Left kidney (tissue), 2 donors: ENCODE results near the gene CPT2. TPM values are rescaled to one million over a fixed set of nuclear protein-coding genes. Genes with fewer than 3 reads are reported as not detected.
"Not testable (repeated sequence)": the region's sequence is repeated elsewhere in the genome, so short reads cannot be mapped to it uniquely, and the experiment has no call there.

ENCODE experiments used
- DNase-seq: peaks from one replicate; pipeline ENCODE4 v3.0.0-alpha.2; 2013
- polyA plus RNA-seq: library from polyadenylated mRNA; unstranded; fragments of 120-200 nt; gene quantifications from one replicate; pipeline ENCODE4 v1.2.1, GENCODE V29; 2013; ENCODE audit not compliant: insufficient read length

Gene CPT2
- polyA plus RNA-seq, 1 donor, result 28.9 TPM

GRCh38 chr1:53180226-53180625, 16.4 kb upstream of the CPT2 start:
- DNase-seq, result no peak

DNA sequence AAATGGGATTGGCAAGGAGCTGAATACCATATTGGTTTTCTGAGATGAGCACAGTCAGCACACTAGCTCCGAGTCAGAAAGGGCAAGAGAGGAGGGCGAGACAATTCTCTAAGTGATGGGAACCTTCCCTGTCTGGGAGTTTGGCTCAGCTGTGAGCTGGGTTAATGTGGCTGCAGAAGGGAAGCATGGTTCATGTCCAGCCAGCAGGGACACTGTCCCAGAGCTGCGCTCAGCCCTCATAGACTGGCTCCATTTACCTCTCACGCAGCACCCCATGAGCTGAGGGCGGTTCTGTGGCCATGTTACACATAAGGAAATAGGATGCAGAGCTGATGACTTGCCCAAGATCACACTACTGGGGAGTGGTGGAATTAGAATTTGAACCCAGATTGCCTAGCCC, 15.7 kb upstream of the CPT2 start:
- DNase-seq, result no peak

- peak; percentile 82 for DNase-seq
Observed at GRCh38 chr1:53182111-53182593, 14.5 kb upstream of the CPT2 start.

DNA sequence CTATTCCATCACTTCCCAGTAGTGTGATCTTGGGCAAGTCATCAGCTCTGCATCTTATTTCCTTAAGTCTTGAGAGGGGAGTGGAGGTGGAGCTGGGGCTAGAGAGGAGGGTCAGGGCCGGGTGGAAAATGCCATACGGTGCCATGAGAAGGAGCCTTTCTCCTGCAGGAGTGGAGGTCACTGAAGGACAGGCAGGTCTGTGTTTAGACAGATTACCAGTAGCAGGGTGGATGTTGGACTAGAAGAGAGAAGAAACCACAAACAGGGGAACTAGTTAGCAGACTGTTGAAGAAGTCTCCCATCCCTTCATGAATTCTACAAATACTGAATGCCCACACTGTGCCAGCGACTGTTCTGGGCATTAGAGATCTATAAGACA, 13.9 kb upstream of the CPT2 start:
- DNase-seq, result no peak

GRCh38 chr1:53183095-53183990, 13.3 kb upstream of the CPT2 start:
- no peak for DNase-seq

DNA sequence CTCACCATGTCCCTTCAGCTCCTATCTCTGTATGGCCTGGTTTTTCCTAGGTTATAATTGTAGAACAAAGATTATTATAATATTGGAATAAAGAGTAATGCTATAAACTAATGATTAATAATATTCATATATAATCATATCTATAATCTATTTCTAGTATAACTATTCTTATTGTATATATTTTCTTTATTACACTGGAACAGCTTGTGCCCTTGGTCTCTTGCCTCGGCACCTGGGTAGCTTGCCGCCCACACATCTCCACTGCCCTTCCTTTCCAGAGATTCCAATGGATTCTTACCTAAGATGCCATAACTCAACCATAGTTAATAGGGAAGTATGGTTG, 10.7 kb upstream of the CPT2 start:
- DNase-seq, result not testable (repeated sequence)

- no peak for DNase-seq
Observed at GRCh38 chr1:53186533-53186932, 10.1 kb upstream of the CPT2 start.

- no peak for DNase-seq
Observed at GRCh38 chr1:53187401-53187800, 9.2 kb upstream of the CPT2 start.

DNA sequence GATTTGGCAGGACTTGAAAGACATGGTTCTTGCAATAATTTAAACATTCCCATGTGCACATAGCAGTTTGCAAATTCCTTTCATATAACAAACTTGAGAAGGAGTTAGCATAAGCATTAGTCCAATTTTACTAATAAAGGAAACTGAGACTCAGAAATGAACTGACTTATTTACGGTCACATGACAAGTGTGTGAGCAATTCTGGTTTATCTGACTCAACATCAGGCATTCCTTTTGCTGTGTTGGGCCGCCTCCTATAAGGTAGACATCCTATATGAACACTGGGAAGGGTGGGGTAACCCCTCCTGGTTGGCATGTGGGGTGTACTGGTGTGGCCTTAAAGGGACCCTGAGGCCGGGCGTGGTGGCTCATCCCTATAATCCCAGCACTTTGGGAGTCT, 8.5 kb upstream of the CPT2 start:
- DNase-seq, result no peak

GRCh38 chr1:53189061-53189460, 7.6 kb upstream of the CPT2 start:
- DNase-seq, result no peak

- DNase-seq, result no peak
Observed at GRCh38 chr1:53190210-53190611, 6.4 kb upstream of the CPT2 start.

GRCh38 chr1:53195246-53196016, 1.2 kb upstream of the CPT2 start:
- no peak for DNase-seq

GRCh38 chr1:53196017-53196484, 573 bp upstream of the CPT2 start:
- no peak for DNase-seq

DNA sequence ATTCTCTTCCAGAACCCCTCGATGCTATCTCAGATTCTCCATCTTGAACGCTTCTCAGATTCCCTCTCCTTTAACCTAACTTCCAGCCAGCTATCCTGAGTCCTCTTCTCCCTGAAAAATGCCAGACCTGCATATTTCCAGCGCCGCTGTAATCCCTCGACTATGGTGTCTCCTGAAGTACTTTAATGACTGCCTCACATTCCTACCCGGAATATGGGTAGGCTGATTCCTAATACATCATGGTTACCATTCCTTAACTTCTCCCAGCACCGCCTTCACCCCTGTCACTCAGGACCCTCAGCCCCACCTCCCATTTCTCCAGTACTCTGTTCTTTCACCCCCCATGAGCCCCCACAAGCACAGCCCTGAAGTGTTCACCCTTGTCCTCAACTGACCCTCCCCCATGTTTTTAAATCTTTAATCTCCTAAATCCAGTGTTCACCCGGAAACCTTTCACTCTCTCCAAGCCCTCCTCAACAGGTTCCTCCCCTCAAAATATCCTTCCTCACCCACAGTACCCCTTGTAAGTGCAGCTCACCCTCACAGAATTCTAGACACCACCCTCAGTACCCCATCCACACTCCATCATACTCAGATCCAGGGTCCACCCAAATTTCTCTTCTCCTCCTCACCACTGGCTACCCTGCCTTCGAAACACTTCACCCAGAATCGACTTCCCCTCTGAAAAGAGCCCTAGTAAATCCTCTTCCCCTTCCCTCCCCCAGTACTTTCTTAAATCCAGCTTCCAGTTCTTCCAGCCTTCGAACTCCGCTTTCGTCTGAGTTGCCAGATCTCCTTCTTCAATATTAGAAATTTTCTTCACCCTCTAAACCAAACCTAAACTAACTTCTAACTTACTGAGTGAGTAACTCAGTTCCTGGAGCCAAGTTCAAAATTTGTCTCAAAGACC, 922 bp downstream of the CPT2 start:
- DNase-seq, result no peak

- DNase-seq, result no peak
Observed at GRCh38 chr1:53198241-53198651, 1.6 kb downstream of the CPT2 start.

DNA sequence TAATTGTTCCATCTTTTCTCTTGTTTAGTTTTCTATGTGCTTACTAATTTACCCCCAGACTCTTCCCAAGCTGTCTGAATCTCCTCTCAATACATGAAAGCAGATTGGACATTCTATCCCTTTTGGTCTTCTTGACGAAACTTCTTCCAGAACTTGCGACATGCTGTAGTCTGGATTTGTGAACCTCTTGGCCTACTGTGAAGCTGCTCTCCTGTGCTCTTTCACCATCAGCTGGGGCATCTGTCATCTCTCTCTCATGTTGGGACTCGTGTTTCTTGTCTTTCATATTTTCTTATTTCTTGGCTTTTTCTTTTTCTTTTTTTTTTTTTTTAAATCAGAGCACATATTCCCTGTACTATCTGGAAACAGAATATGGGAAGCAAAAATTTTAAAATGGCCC, 6.8 kb downstream of the CPT2 start:
- DNase-seq, result no peak

DNA sequence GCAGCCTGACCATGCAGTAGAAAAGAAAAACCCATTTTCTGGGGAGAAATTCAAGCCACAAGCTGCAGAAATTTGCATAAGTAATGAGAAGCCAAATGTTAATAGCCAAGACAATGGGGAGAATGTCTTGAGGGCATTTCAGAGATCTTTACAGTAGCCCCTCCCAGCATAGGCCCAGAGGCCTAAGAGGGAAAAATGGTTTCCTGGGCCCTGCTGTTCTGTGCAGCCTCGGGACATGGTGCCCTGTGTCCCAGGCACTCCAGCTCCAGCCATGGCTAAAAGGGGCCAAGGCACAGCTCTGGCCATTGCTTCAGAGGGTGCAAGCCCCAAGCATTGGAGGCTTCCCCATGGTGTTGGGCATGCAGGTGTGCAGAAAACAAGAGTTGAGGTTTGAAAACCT, 8.9 kb downstream of the CPT2 start:
- not testable (repeated sequence) for DNase-seq

DNA sequence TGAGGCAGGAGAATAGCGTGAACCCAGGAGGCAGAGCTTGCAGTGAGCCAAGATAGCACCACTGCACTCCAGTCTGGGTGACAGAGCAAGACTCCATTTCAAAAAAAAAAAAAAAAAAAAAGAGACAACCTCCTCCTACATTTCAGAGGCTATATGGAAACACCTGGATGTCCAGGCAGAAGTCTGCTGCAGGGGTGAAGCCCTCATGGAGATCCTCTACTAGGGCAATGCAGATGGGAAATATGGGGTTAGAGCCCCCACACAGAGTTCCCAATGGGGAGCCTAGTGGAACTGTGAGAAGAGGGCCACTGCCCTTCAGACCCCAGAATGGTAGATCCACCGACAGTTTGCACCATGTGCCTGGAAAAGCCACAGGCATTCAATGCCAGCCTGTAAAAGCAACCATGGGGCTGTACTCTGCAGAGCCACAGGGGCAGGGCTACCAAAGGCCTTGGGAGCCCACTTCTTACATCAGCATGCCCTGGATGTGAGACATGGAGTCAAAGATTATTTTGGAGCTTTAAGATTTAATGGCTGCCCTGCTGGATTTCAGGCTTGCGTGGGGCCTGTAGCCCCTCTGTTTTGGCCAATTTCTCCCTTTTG, 9.6 kb downstream of the CPT2 start:
- DNase-seq, result not testable (repeated sequence)

DNA sequence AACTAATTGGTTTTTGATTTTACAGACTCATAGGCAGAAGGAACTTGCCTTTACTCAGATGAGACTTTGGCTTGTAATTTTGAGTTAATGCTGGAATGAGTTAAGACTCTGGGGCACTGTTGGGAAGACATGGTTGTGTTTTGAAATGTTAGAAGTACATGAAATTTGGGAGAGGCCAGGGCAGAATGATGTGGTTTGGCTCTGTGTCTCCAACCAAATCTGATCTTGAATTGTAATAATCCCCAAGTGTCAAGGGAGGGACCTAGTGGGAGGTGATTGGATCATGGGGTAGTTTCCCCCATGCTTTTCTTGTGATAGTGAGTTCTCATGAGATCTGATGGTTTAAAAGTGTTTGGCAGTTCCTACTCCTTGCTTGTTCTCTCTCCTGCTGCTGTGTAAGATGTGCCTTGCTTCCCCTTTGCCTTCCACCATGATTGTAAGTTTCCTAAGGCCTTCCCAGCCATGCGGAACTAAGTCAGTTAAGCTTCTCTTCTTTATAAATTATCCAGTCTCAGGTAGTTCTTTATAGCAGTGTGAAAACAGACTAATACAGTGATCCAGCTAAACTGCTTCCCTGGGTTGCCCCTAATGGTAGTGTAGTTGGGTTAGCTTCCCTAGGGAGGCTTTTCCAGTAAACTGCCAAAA, 10.2 kb downstream of the CPT2 start:
- no peak for DNase-seq

DNA sequence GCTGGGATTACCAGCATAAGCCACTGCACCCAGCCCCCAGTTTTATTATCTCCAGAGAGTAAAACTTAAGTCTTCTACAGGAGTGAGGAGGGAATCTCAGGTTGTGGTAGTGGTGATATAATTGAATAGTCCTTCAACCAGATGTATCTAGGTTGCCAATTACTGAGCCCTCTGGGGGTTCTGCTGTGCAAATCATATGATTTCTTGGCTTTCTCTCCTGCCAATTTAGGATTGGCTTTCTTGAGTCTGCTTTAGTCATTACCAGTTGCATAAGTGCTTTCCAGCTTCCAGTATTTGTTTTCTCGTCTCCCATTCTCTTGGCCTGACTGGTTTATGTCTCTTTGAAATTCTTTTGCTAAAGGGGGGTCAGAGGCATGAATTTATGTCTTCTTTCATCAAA, 11.1 kb downstream of the CPT2 start:
- no peak for DNase-seq

GRCh38 chr1:53210352-53210751, 13.7 kb downstream of the CPT2 start:
- no peak for DNase-seq
